ENCODE results near the gene PLD3. TPM values are rescaled to one million over a fixed set of nuclear protein-coding genes. Genes with fewer than 3 reads are reported as not detected.

PLD3 gene
- total RNA-seq, 2 donors from 2014 or later, result 82.3 to 138 TPM

DNA sequence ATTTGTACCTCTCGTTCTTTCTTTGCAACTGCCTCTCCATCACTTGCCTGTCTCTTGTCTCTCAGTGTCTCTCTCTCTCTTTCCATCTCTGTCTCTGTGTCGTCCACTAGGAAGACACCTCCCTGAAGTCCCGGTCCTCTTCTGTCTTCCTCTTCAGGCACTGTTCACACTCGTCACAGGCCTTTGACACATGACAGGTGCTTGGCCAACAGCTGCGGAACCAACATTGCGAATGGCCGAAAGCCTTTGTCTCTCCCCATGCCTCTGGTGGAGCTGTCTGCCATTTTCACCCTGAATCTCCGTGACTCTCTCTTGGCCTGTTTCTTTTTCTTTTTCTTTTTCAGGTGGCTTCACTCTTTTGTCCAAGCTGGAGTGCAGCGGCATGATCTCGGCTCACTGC, 38.7 kb downstream of the PLD3 start:
- Histone ChIP-seq H3K27me3 (no peaks in the 10 kb centered on the region), H3K9ac (ENCODE audit: low read depth in 2 of 2, low read length in 2 of 2) (no peak overlapping the region), H3K27ac (no peak overlapping the region), H3K9me3 (no peaks in the 10 kb centered on the region), H3K4me3 (no peak overlapping the region), H3K4me1 (no peaks in the 10 kb centered on the region), H3K36me3 (no peaks in the 10 kb centered on the region)
- TF ChIP-seq, protein P1, sequence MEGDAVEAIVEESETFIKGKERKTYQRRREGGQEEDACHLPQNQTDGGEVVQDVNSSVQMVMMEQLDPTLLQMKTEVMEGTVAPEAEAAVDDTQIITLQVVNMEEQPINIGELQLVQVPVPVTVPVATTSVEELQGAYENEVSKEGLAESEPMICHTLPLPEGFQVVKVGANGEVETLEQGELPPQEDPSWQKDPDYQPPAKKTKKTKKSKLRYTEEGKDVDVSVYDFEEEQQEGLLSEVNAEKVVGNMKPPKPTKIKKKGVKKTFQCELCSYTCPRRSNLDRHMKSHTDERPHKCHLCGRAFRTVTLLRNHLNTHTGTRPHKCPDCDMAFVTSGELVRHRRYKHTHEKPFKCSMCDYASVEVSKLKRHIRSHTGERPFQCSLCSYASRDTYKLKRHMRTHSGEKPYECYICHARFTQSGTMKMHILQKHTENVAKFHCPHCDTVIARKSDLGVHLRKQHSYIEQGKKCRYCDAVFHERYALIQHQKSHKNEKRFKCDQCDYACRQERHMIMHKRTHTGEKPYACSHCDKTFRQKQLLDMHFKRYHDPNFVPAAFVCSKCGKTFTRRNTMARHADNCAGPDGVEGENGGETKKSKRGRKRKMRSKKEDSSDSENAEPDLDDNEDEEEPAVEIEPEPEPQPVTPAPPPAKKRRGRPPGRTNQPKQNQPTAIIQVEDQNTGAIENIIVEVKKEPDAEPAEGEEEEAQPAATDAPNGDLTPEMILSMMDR (IDR thresholded peaks at IDR 0.05), result no peak
- intact Hi-C loops (cut with DNase I), result no loop called here
- DNase-seq, result no peak

DNA sequence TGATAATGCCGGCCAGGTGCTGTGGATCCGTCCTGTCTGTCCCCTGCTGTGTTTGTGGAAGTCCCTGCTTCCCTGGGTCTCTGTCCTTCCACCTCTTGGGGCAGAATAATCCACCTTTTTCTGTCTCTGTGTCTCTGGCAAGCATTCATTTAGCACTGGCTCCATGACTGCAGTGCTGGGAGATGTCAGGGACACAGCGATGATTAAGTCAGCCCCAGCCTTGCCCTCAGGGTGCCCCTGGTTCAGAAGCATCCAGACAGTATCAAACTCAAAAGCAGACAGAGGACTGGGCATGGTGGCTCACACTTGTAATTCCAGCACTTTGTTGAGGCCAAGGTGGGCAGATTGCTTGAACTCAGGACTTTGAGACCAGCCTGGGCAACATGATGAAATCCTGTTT, 40.0 kb downstream of the PLD3 start:
- intact Hi-C loops (cut with DNase I), result no loop called here
- no peak overlapping the region for H3K27ac ChIP-seq
- no peaks in the 10 kb centered on the region for H3K4me1 ChIP-seq
- H3K27me3 ChIP-seq, result no peaks in the 10 kb centered on the region
- H3K36me3 ChIP-seq, result no peaks in the 10 kb centered on the region
- DNase-seq, result no peak
- H3K4me3 ChIP-seq, result no peak overlapping the region
- no peak overlapping the region for H3K9ac ChIP-seq (ENCODE audit: low read depth in 2 of 2, low read length in 2 of 2)
- no peaks in the 10 kb centered on the region for H3K9me3 ChIP-seq
- TF ChIP-seq, protein P1 (IDR thresholded peaks at IDR 0.05), result no peak

DNA sequence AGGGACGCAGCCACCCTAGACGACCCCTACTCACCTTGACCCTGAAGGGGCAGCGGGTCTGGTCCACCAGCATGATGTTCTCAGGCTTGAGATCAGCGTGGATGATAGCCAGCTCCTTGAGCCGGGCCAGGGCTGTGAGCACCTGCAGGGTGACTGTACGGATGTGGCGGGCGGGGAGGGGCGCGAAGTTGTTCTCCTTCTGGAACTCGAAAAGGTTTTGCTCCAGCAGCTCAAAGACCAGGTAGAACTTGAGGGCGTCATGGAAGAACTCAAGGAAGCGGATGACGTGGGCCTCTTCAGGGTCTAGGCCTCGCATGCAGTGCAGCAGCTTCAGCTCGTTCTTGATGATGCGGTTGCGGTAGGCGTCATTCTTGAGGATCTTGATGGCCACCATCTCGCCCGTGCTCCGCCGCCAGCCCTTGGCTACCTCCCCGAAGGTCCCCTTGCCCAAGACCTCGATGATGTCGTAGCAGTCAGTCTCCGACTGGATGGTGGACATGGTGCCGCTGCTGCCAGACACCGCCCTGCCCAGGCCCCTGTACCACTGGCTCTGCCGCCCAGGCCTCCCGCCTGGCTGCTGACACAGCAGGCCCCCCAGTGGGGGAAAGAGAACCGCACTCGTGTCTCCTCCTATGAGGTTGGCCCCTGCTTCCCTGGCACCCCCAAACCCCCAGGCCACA, 41.0 kb downstream of the PLD3 start:
- no peak for DNase-seq
- H3K36me3 ChIP-seq, result no peaks in the 10 kb centered on the region
- no peak overlapping the region for H3K27ac ChIP-seq
- TF ChIP-seq, protein P1 (IDR thresholded peaks at IDR 0.05), result no peak
- intact Hi-C loops (cut with DNase I), result no loop called here
- no peaks in the 10 kb centered on the region for H3K9me3 ChIP-seq
- no peaks in the 10 kb centered on the region for H3K4me1 ChIP-seq
- H3K27me3 ChIP-seq, result no peaks in the 10 kb centered on the region
- no peak overlapping the region for H3K9ac ChIP-seq (ENCODE audit: low read depth in 2 of 2, low read length in 2 of 2)
- no peak overlapping the region for H3K4me3 ChIP-seq

- TF ChIP-seq, protein P1 (IDR thresholded peaks at IDR 0.05), result no peak
- no peaks in the 10 kb centered on the region for H3K27me3 ChIP-seq
- H3K9me3 ChIP-seq, result no peaks in the 10 kb centered on the region
- no peak within 1 kb of the TSS for H3K27ac ChIP-seq
- intact Hi-C loops (cut with DNase I), result no loop called here
- no peaks in the 10 kb centered on the region for H3K4me1 ChIP-seq
- no peak for DNase-seq
- no peak within 1 kb of the TSS for H3K4me3 ChIP-seq
- no peak within 1 kb of the TSS for H3K9ac ChIP-seq (ENCODE audit: low read depth in 2 of 2, low read length in 2 of 2)
- no peaks in the 10 kb centered on the region for H3K36me3 ChIP-seq
Measured at GRCh38 chr19:40390084-40390742, 41.7 kb downstream of the PLD3 start, which contains the start of gene HIPK4. Gene HIPK4 (minus strand): TSS chr19:40390181. CDS start chr19:40389902, 279 bp downstream.

GRCh38 chr19:40392123-40392522, 43.6 kb downstream of the PLD3 start:
- no peak overlapping the region for H3K9ac ChIP-seq (ENCODE audit: low read depth in 2 of 2, low read length in 2 of 2)
- no peak overlapping the region for H3K4me3 ChIP-seq
- no peaks in the 10 kb centered on the region for H3K4me1 ChIP-seq
- DNase-seq, result no peak
- H3K27ac ChIP-seq, result no peak overlapping the region
- H3K36me3 ChIP-seq, result no peaks in the 10 kb centered on the region
- H3K27me3 ChIP-seq, result no peaks in the 10 kb centered on the region
- TF ChIP-seq, protein P1 (IDR thresholded peaks at IDR 0.05), result no peak
- intact Hi-C loops (cut with DNase I), result no loop called here
- no peaks in the 10 kb centered on the region for H3K9me3 ChIP-seq
